GM12878 (cell line): ENCODE results near the gene MSRB1. TPM values are rescaled to one million over a fixed set of nuclear protein-coding genes. Genes with fewer than 3 reads are reported as not detected.

ENCODE experiments used
- CBX5 ChIP-seq: sonication (generic); IDR thresholded peaks from 2 replicates; pipeline ENCODE4 v1.6.1; 2016; ENCODE audit warnings: low read depth, moderate library complexity, mild to moderate bottlenecking, inconsistent platforms
- MYC ChIP-seq: IDR thresholded peaks from 2 replicates; pipeline ENCODE4 v1.6.1; 2011; ENCODE audit warnings: mild to moderate bottlenecking, low read length, moderate library complexity, inconsistent platforms; ENCODE audit not compliant: insufficient read depth, insufficient replicate concordance, insufficient read length, severe bottlenecking
- NR2C2 ChIP-seq: IDR thresholded peaks from 2 replicates; pipeline ENCODE4 v1.6.1; 2011; ENCODE audit warnings: borderline replicate concordance, low read depth; ENCODE audit not compliant: control insufficient read depth, insufficient read length
- POLR2A ChIP-seq: IDR thresholded peaks from 2 replicates; pipeline ENCODE4 v1.6.1; 2011; ENCODE audit warnings: low read depth, mild to moderate bottlenecking, low read length
- POLR2AphosphoS2 ChIP-seq: IDR thresholded peaks from 2 replicates; pipeline ENCODE4 v1.6.1; 2011; ENCODE audit warnings: low read depth, mild to moderate bottlenecking, low read length, improper control_type of control experiment, moderate library complexity
- SREBF2 ChIP-seq: IDR thresholded peaks from 2 replicates; pipeline ENCODE4 v1.6.1; 2012; ENCODE audit warnings: mild to moderate bottlenecking, low read length
- STAT1 ChIP-seq: fragments of 450-650 bp; conservative IDR thresholded peaks from 2 replicates; pipeline ENCODE4 v1.6.1; 2014; ENCODE audit warnings: antibody characterized with exemption, mild to moderate bottlenecking
- polyA plus RNA-seq, 11 experiments: library from polyadenylated mRNA; depleted of rRNA in 4 of 11; unstranded in 6 of 11; stranded (reverse) in 5 of 11; fragments of >200 nt; fragmentation: Nextera tagmentation in 4 of 11; fragmentation: Illumina TruSeq in 1 of 11; extraction: Ambion mirVana in 4 of 11; extraction: Trizol in 1 of 11; gene quantifications; 1 replicate in 1 of 11; 2 replicates in 10 of 11; pipeline versions ENCODE4 v1.2.1 to v1.2.3, GENCODE V29; 2011 to 2016; ENCODE audit warnings: inconsistent platforms in 2 of 11, missing spikeins in 2 of 11, low read depth in 1 of 11
- total RNA-seq, 4 experiments: library from RNA; depleted of rRNA in 3 of 4; stranded (reverse); fragments of >200 nt in 3 of 4; fragmentation: Illumina TruSeq in 1 of 4; extraction: Trizol in 1 of 4; gene quantifications; 2 replicates each; pipeline versions ENCODE4 v1.2.1 to v1.2.3, GENCODE V29; 2013 to 2021
- TF ChIP-seq, protein P1 (sequence below): IDR thresholded peaks from 2 replicates; pipeline ENCODE4 v1.6.1; 2012; ENCODE audit warnings: low read depth, low read length, improper control_type of control experiment
- TF ChIP-seq, protein P2 (sequence below): IDR thresholded peaks from 2 replicates; pipeline ENCODE4 v1.6.1; 2012; ENCODE audit warnings: mild to moderate bottlenecking, low read depth, low read length
- TF ChIP-seq, protein P3 (sequence below): IDR thresholded peaks from 2 replicates; pipeline ENCODE4 v1.6.1; 2011; ENCODE audit warnings: low read depth, low read length, improper control_type of control experiment, borderline replicate concordance
- TF ChIP-seq, protein P4 (sequence below): fragments of 450-650 bp; IDR thresholded peaks from 2 replicates; pipeline ENCODE4 v1.6.1; 2017; ENCODE audit warnings: mild to moderate bottlenecking

The MSRB1 gene
- total and polyA plus RNA-seq, 10 of the 15 experiments (the other 5 are each of a cell fraction or from before 2014, with no cell fraction given): 5.1 to 48.6 (median 25.7) TPM

DNA sequence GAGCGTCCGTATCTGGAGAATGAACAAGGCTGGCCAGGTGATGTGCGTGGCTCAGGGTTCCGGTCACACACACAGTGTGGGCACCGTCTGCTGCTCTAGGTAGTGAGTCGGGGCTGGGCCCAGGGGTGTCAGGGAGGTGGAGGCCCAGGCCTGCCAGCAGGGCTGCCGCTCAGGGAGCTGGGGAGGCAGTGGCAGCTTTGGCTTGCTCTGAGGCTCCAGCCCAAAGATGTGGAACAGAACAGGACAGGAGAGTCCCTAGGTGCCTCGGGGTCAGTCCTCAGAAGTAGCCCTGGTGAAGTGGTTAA lies 33.2 kb upstream of the MSRB1 start (continued):
- TF ChIP-seq, protein P1, sequence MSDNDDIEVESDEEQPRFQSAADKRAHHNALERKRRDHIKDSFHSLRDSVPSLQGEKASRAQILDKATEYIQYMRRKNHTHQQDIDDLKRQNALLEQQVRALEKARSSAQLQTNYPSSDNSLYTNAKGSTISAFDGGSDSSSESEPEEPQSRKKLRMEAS: no peak
- no peak for TF ChIP-seq STAT1
- TF ChIP-seq POLR2AphosphoS2: no peak
- TF ChIP-seq, protein P2, sequence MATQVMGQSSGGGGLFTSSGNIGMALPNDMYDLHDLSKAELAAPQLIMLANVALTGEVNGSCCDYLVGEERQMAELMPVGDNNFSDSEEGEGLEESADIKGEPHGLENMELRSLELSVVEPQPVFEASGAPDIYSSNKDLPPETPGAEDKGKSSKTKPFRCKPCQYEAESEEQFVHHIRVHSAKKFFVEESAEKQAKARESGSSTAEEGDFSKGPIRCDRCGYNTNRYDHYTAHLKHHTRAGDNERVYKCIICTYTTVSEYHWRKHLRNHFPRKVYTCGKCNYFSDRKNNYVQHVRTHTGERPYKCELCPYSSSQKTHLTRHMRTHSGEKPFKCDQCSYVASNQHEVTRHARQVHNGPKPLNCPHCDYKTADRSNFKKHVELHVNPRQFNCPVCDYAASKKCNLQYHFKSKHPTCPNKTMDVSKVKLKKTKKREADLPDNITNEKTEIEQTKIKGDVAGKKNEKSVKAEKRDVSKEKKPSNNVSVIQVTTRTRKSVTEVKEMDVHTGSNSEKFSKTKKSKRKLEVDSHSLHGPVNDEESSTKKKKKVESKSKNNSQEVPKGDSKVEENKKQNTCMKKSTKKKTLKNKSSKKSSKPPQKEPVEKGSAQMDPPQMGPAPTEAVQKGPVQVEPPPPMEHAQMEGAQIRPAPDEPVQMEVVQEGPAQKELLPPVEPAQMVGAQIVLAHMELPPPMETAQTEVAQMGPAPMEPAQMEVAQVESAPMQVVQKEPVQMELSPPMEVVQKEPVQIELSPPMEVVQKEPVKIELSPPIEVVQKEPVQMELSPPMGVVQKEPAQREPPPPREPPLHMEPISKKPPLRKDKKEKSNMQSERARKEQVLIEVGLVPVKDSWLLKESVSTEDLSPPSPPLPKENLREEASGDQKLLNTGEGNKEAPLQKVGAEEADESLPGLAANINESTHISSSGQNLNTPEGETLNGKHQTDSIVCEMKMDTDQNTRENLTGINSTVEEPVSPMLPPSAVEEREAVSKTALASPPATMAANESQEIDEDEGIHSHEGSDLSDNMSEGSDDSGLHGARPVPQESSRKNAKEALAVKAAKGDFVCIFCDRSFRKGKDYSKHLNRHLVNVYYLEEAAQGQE: no peak
- no peak for TF ChIP-seq POLR2A
- TF ChIP-seq, protein P3, sequence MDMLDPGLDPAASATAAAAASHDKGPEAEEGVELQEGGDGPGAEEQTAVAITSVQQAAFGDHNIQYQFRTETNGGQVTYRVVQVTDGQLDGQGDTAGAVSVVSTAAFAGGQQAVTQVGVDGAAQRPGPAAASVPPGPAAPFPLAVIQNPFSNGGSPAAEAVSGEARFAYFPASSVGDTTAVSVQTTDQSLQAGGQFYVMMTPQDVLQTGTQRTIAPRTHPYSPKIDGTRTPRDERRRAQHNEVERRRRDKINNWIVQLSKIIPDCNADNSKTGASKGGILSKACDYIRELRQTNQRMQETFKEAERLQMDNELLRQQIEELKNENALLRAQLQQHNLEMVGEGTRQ: no peak
- TF ChIP-seq SREBF2: no peak
- TF ChIP-seq, protein P4, sequence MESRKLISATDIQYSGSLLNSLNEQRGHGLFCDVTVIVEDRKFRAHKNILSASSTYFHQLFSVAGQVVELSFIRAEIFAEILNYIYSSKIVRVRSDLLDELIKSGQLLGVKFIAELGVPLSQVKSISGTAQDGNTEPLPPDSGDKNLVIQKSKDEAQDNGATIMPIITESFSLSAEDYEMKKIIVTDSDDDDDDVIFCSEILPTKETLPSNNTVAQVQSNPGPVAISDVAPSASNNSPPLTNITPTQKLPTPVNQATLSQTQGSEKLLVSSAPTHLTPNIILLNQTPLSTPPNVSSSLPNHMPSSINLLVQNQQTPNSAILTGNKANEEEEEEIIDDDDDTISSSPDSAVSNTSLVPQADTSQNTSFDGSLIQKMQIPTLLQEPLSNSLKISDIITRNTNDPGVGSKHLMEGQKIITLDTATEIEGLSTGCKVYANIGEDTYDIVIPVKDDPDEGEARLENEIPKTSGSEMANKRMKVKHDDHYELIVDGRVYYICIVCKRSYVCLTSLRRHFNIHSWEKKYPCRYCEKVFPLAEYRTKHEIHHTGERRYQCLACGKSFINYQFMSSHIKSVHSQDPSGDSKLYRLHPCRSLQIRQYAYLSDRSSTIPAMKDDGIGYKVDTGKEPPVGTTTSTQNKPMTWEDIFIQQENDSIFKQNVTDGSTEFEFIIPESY: no peak
- TF ChIP-seq NR2C2: no peak
- no peak for TF ChIP-seq CBX5
- TF ChIP-seq MYC: no peak
